Lower lobe of right lung (tissue), 2 donors: Measurements from ENCODE around the gene KCTD7. TPM values are rescaled to one million over a fixed set of nuclear protein-coding genes. Genes with fewer than 3 reads are reported as not detected.
"Not testable (repeated sequence)": the region's sequence is repeated elsewhere in the genome, so short reads cannot be mapped to it uniquely, and the experiment has no call there.

ENCODE experiments used
- ATAC-seq, 2 donors: fragments of 200-7000 bp; cut with Tn5 transposase; one replicate each; pipeline ENCODE4 v1.9.1; 2020 to 2022; ENCODE audit warnings: mild to moderate bottlenecking in 2 of 2, moderate library complexity in 2 of 2
- DNase-seq: peaks from one replicate; pipeline ENCODE4 v3.0.0-alpha.2; 2020
- H3K27ac ChIP-seq: fragments of 200-600 bp; one replicate; pipeline ENCODE4 v1.8.0; 2022
- H3K27me3 ChIP-seq: fragments of 200-600 bp; one replicate; pipeline ENCODE4 v1.8.0; 2022; ENCODE audit warnings: low read depth
- H3K36me3 ChIP-seq: fragments of 200-600 bp; one replicate; pipeline ENCODE4 v1.8.0; 2022; ENCODE audit warnings: mild to moderate bottlenecking
- H3K4me1 ChIP-seq: fragments of 200-600 bp; one replicate; pipeline ENCODE4 v1.8.0; 2022
- H3K4me3 ChIP-seq: fragments of 200-600 bp; one replicate; pipeline ENCODE4 v1.8.0; 2022; ENCODE audit warnings: mild to moderate bottlenecking
- H3K9me3 ChIP-seq: fragments of 200-600 bp; one replicate; pipeline ENCODE4 v1.8.0; 2022
- CTCF ChIP-seq: fragments of 200-600 bp; IDR thresholded peaks from one replicate; pipeline ENCODE4 v1.8.0; 2022; ENCODE audit warnings: antibody characterized with exemption, mild to moderate bottlenecking
- intact Hi-C: fragments of 100-400 bp; cut with DNase I; formaldehyde crosslinking; loops from one replicate; pipeline ENCODE4 v1.11.0; 2022
- total RNA-seq: library from RNA; stranded (reverse); fragmentation: NEBNext Ultra II Directional; extraction: Animal tissue kit (Norgen Biotek cat#: 25700); gene quantifications from one replicate; pipeline ENCODE4 v1.2.1, GENCODE V29; 2021
- donor health status: DM: no; HTN: yes; CAD: no; lungs with severe emphysema.

The KCTD7 gene
- total RNA-seq, 1 donor from 2014 or later: 12.6 TPM

GRCh38 chr7:66609176-66609575, 19.5 kb upstream of the KCTD7 start:
- TF ChIP-seq CTCF: no peak
- H3K9me3 ChIP-seq: no peaks in the 10 kb centered on the region
- no peaks in the 10 kb centered on the region for H3K36me3 ChIP-seq
- intact Hi-C loops: no loop called here
- peak overlapping the region; percentile 39 for H3K27ac ChIP-seq
- no peaks in the 10 kb centered on the region for H3K4me1 ChIP-seq
- H3K27me3 ChIP-seq: no peaks in the 10 kb centered on the region
- DNase-seq: no peak
- no peak overlapping the region for H3K4me3 ChIP-seq
- ATAC-seq: peak; percentile 88 to 89

- DNase-seq, H3K27me3 ChIP-seq, ATAC-seq, intact Hi-C loops, H3K4me1 ChIP-seq, H3K27ac ChIP-seq, H3K9me3 ChIP-seq, H3K4me3 ChIP-seq, H3K36me3 ChIP-seq: not testable (repeated sequence)
These were observed 14.1 kb upstream of the KCTD7 start for GRCh38 chr7:66614596-66614995.

- Histone ChIP-seq H3K27ac (no peak overlapping the region), H3K9me3 (no peaks in the 10 kb centered on the region), H3K27me3 (no peaks in the 10 kb centered on the region), H3K4me3 (no peak overlapping the region), H3K36me3 (no peaks in the 10 kb centered on the region), H3K4me1 (no peaks in the 10 kb centered on the region)
- TF ChIP-seq CTCF: no peak
- intact Hi-C loops: no loop called here
- ATAC-seq (no peak), DNase-seq (no peak)
These were observed 13.0 kb upstream of the KCTD7 start for GRCh38 chr7:66615699-66616098.

- intact Hi-C loops: no loop called here
- ATAC-seq (no peak), DNase-seq (no peak)
- Histone ChIP-seq H3K4me1 (no peaks in the 10 kb centered on the region), H3K4me3 (no peak overlapping the region), H3K36me3 (no peaks in the 10 kb centered on the region), H3K27ac (no peak overlapping the region), H3K27me3 (no peaks in the 10 kb centered on the region), H3K9me3 (no peaks in the 10 kb centered on the region)
- TF ChIP-seq CTCF: no peak
These were observed 11.4 kb upstream of the KCTD7 start for GRCh38 chr7:66617295-66617694.

GRCh38 chr7:66619341-66619948, 9.2 kb upstream of the KCTD7 start:
- intact Hi-C loops, H3K27me3 ChIP-seq, H3K9me3 ChIP-seq, H3K4me3 ChIP-seq, DNase-seq, H3K27ac ChIP-seq, ATAC-seq, H3K4me1 ChIP-seq, H3K36me3 ChIP-seq: not testable (repeated sequence)

GRCh38 chr7:66626331-66626934, 2.2 kb upstream of the KCTD7 start:
- intact Hi-C loops: no loop called here
- H3K4me1 ChIP-seq: peaks cover 19% of the 10 kb centered on the region
- no peaks in the 10 kb centered on the region for H3K9me3 ChIP-seq
- ATAC-seq (no peak), DNase-seq (no peak)
- no peak overlapping the region for H3K27ac ChIP-seq
- no peak overlapping the region for H3K4me3 ChIP-seq
- TF ChIP-seq CTCF: no peak
- H3K36me3 ChIP-seq: no peaks in the 10 kb centered on the region
- no peaks in the 10 kb centered on the region for H3K27me3 ChIP-seq
